Measurements from ENCODE around the gene TNIP2.
"Not testable (repeated sequence)": the region's sequence is repeated elsewhere in the genome, so short reads cannot be mapped to it uniquely, and the experiment has no call there.

Gene TNIP2

DNA sequence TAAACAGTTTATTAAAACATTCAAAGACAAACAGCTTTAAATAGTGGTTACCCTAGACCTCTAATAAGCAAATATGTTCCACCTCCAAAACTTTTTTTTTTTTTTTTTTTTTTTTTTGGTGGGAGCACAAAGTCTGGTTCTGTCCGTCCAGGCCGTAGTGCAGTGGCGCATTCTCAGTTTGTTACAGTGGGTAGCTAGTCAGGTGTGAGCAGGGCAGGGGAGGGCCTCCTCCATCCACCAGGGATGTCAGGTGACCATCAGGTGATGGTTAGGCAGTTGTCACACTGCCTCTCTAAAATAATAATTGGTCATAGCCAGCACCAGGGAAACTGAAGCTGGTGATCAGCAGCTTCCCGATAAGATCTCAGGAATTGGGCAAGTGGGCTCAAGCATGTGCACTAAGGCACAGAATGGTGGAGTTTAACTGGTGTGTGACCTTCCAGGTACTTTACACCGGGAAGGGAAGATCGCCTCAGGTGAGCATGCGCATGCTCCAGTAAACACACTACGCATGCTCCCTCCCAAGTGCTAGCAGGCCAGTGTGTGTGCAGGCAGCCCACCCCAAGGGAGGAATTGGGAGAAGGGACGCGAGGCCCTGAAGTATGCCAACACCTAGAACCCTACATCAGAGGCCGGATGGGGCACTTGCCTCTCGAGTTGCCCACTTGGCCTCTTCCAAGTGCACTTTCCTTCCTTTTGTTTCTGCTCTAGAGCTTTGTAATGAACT is 27.2 kb downstream of the TNIP2 start:
- no peak overlapping the region for H3K27ac ChIP-seq (ENCODE audit: low read depth, low read length)
- H4K8ac ChIP-seq (ENCODE audit: low read depth, low read length), result no peak overlapping the region
- H2BK15ac ChIP-seq (replicated peaks; ENCODE audit: low read depth), result no peak overlapping the region
- H3K4me1 ChIP-seq (ENCODE audit: control insufficient read depth, low read depth, low read length), result no peaks in the 10 kb centered on the region
- no peak for DNase-seq
- H3K9ac ChIP-seq (ENCODE audit: low read length), result no peak overlapping the region
- H2BK120ac ChIP-seq (ENCODE audit: low read depth, low read length), result no peak overlapping the region
- H2BK5ac ChIP-seq (ENCODE audit: low read length), result no peak overlapping the region
- no peaks in the 10 kb centered on the region for H3K79me1 ChIP-seq (ENCODE audit: low read length)
- H2AK5ac ChIP-seq (ENCODE audit: low read length), result no peak overlapping the region
- no peak overlapping the region for H3K18ac ChIP-seq (ENCODE audit: low read length)
- H3K56ac ChIP-seq (ENCODE audit: low read length), result no peak overlapping the region
- H4K5ac ChIP-seq (ENCODE audit: low read length), result no peak overlapping the region
- no peak overlapping the region for H3K4me3 ChIP-seq (ENCODE audit: low read length)
- WGBS (ENCODE audit: extremely low coverage, insufficient coverage, low lambda C conversion rate), result no CpG with 5 or more reads among the region's 12 CpGs
- no peaks in the 10 kb centered on the region for H3K27me3 ChIP-seq (ENCODE audit: insufficient read depth, low read length, poor library complexity)
- H3K23ac ChIP-seq (ENCODE audit: low read length), result no peak overlapping the region
- H3K79me2 ChIP-seq (ENCODE audit: control insufficient read depth, insufficient read depth, low read length), result no peaks in the 10 kb centered on the region
- H3K4me2 ChIP-seq (ENCODE audit: low read length), result no peak overlapping the region
- peaks cover 2% of the 10 kb centered on the region for H3K36me3 ChIP-seq (ENCODE audit: control insufficient read depth, insufficient read depth, low read length)
- H3K4ac ChIP-seq (ENCODE audit: low read depth, low read length), result no peak overlapping the region

DNA sequence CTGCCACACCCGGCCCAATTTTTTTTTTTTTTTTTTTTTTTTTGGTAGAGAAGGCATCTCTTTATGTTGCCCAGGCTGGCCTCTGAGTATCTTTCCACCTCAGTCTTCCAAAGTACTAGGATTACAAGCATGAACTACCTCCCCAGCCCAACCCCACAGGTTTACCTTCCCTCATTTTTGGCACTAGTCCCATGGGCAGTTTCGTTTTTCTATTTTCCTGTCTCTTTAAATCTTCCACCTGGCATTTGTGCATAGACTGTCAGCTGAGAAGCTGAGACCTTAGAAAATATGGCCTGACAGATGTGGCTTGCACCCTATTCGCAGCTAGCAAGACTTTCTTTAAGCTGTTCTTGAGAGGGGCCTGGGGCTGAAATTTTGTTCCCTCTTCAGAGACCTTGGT is 27.9 kb downstream of the TNIP2 start:
- Histone ChIP-seq H3K4me3 (ENCODE audit: low read length) (no peak overlapping the region), H2BK5ac (ENCODE audit: low read length) (no peak overlapping the region), H3K4me2 (ENCODE audit: low read length) (no peak overlapping the region), H3K27ac (ENCODE audit: low read depth, low read length) (no peak overlapping the region), H3K23ac (ENCODE audit: low read length) (no peak overlapping the region), H3K18ac (ENCODE audit: low read length) (no peak overlapping the region), H3K4me1 (ENCODE audit: control insufficient read depth, low read depth, low read length) (no peaks in the 10 kb centered on the region), H2BK120ac (ENCODE audit: low read depth, low read length) (no peak overlapping the region), H3K27me3 (ENCODE audit: insufficient read depth, low read length, poor library complexity) (no peaks in the 10 kb centered on the region), H3K9ac (ENCODE audit: low read length) (no peak overlapping the region), H2BK15ac (replicated peaks; ENCODE audit: low read depth) (no peak overlapping the region), H3K79me2 (ENCODE audit: control insufficient read depth, insufficient read depth, low read length) (no peaks in the 10 kb centered on the region), H4K5ac (ENCODE audit: low read length) (no peak overlapping the region), H3K36me3 (ENCODE audit: control insufficient read depth, insufficient read depth, low read length) (peaks cover 2% of the 10 kb centered on the region), H2AK5ac (ENCODE audit: low read length) (no peak overlapping the region), H3K79me1 (ENCODE audit: low read length) (no peaks in the 10 kb centered on the region), H4K8ac (ENCODE audit: low read depth, low read length) (no peak overlapping the region), H3K56ac (ENCODE audit: low read length) (no peak overlapping the region), H3K4ac (ENCODE audit: low read depth, low read length) (no peak overlapping the region)
- WGBS (ENCODE audit: extremely low coverage, insufficient coverage, low lambda C conversion rate), result no CpG with 5 or more reads among the region's 3 CpGs
- no peak for DNase-seq

GRCh38 chr4:2726881-2727280 is 29.3 kb downstream of the TNIP2 start:
- H3K4me3 ChIP-seq (ENCODE audit: low read length); H3K27me3 ChIP-seq (ENCODE audit: insufficient read depth, low read length, poor library complexity); H3K9ac ChIP-seq (ENCODE audit: low read length); H3K18ac ChIP-seq (ENCODE audit: low read length); H3K79me2 ChIP-seq (ENCODE audit: control insufficient read depth, insufficient read depth, low read length); H3K79me1 ChIP-seq (ENCODE audit: low read length); H2BK5ac ChIP-seq (ENCODE audit: low read length); H3K56ac ChIP-seq (ENCODE audit: low read length); H4K8ac ChIP-seq (ENCODE audit: low read depth, low read length); H4K5ac ChIP-seq (ENCODE audit: low read length); H2AK5ac ChIP-seq (ENCODE audit: low read length); H3K4ac ChIP-seq (ENCODE audit: low read depth, low read length); H3K23ac ChIP-seq (ENCODE audit: low read length); H3K27ac ChIP-seq (ENCODE audit: low read depth, low read length); H3K36me3 ChIP-seq (ENCODE audit: control insufficient read depth, insufficient read depth, low read length); H2BK15ac ChIP-seq (replicated peaks; ENCODE audit: low read depth); H3K4me2 ChIP-seq (ENCODE audit: low read length); H3K4me1 ChIP-seq (ENCODE audit: control insufficient read depth, low read depth, low read length); H2BK120ac ChIP-seq (ENCODE audit: low read depth, low read length); DNase-seq: not testable (repeated sequence)
- WGBS (ENCODE audit: extremely low coverage, insufficient coverage, low lambda C conversion rate), result no CpG with 5 or more reads among the region's 17 CpGs

DNA sequence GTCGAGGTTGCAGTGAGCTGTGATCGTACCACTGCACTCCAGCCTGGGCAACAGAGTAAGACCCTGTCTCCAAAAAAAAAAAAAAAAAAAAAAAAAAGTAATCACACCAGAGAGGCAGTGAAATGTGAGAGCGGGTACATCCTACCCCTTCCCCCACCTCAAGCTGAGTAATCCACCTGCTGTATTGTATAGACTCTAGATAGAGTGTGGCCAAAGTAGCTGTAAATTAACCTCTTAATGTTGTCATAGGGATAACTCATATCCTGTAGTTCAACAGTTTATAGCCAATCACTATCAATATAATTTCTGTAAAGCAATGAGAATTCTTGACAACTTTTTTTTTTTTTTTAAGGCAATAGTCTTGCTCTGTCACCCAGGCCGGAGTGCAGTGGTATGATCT is 30.8 kb downstream of the TNIP2 start:
- Histone ChIP-seq H3K56ac (ENCODE audit: low read length) (no peak overlapping the region), H2BK15ac (replicated peaks; ENCODE audit: low read depth) (no peak overlapping the region), H4K5ac (ENCODE audit: low read length) (no peak overlapping the region), H3K4me2 (ENCODE audit: low read length) (no peak overlapping the region), H3K36me3 (ENCODE audit: control insufficient read depth, insufficient read depth, low read length) (peaks cover 2% of the 10 kb centered on the region), H2BK5ac (ENCODE audit: low read length) (no peak overlapping the region), H4K8ac (ENCODE audit: low read depth, low read length) (no peak overlapping the region), H3K27me3 (ENCODE audit: insufficient read depth, low read length, poor library complexity) (no peaks in the 10 kb centered on the region), H3K4me1 (ENCODE audit: control insufficient read depth, low read depth, low read length) (no peaks in the 10 kb centered on the region), H3K4me3 (ENCODE audit: low read length) (no peak overlapping the region), H2AK5ac (ENCODE audit: low read length) (no peak overlapping the region), H2BK120ac (ENCODE audit: low read depth, low read length) (no peak overlapping the region), H3K18ac (ENCODE audit: low read length) (no peak overlapping the region), H3K9ac (ENCODE audit: low read length) (no peak overlapping the region), H3K4ac (ENCODE audit: low read depth, low read length) (no peak overlapping the region), H3K23ac (ENCODE audit: low read length) (no peak overlapping the region), H3K27ac (ENCODE audit: low read depth, low read length) (no peak overlapping the region), H3K79me2 (ENCODE audit: control insufficient read depth, insufficient read depth, low read length) (no peaks in the 10 kb centered on the region), H3K79me1 (ENCODE audit: low read length) (no peaks in the 10 kb centered on the region)
- no CpG with 5 or more reads among the region's 4 CpGs for WGBS (ENCODE audit: extremely low coverage, insufficient coverage, low lambda C conversion rate)
- no peak for DNase-seq

DNA sequence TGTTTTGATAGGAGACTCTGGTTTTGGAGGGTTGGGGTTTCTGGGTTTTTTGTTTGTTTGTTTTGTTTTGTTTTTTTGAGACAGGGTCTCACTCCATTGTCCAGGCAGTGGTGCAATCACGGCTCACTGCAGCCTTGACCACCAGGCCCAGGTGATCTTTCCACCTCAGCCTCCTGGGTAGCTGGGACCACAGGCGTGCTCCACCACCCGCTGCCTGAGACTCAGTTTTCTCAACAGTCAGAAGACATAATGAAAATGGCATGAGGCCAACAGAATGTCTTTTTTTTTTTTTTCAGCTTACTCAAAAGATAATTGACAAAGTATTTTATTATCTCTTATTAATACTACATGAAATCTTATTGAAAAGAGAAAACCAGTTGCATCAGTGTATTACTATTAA is 32.4 kb downstream of the TNIP2 start:
- H3K18ac ChIP-seq (ENCODE audit: low read length), result no peak overlapping the region
- no peaks in the 10 kb centered on the region for H3K27me3 ChIP-seq (ENCODE audit: insufficient read depth, low read length, poor library complexity)
- no peaks in the 10 kb centered on the region for H3K79me1 ChIP-seq (ENCODE audit: low read length)
- no peak overlapping the region for H2BK5ac ChIP-seq (ENCODE audit: low read length)
- WGBS (ENCODE audit: extremely low coverage, insufficient coverage, low lambda C conversion rate), result no CpG with 5 or more reads among the region's 3 CpGs
- H3K4me2 ChIP-seq (ENCODE audit: low read length), result no peak overlapping the region
- no peak overlapping the region for H3K9ac ChIP-seq (ENCODE audit: low read length)
- no peak overlapping the region for H4K8ac ChIP-seq (ENCODE audit: low read depth, low read length)
- no peak overlapping the region for H2AK5ac ChIP-seq (ENCODE audit: low read length)
- H3K36me3 ChIP-seq (ENCODE audit: control insufficient read depth, insufficient read depth, low read length), result peaks cover 2% of the 10 kb centered on the region
- no peak overlapping the region for H2BK15ac ChIP-seq (replicated peaks; ENCODE audit: low read depth)
- no peak overlapping the region for H3K56ac ChIP-seq (ENCODE audit: low read length)
- H3K4me1 ChIP-seq (ENCODE audit: control insufficient read depth, low read depth, low read length), result no peaks in the 10 kb centered on the region
- H4K5ac ChIP-seq (ENCODE audit: low read length), result no peak overlapping the region
- no peak for DNase-seq
- no peak overlapping the region for H2BK120ac ChIP-seq (ENCODE audit: low read depth, low read length)
- H3K4me3 ChIP-seq (ENCODE audit: low read length), result no peak overlapping the region
- H3K79me2 ChIP-seq (ENCODE audit: control insufficient read depth, insufficient read depth, low read length), result no peaks in the 10 kb centered on the region
- H3K23ac ChIP-seq (ENCODE audit: low read length), result no peak overlapping the region
- H3K4ac ChIP-seq (ENCODE audit: low read depth, low read length), result no peak overlapping the region
- no peak overlapping the region for H3K27ac ChIP-seq (ENCODE audit: low read depth, low read length)

DNA sequence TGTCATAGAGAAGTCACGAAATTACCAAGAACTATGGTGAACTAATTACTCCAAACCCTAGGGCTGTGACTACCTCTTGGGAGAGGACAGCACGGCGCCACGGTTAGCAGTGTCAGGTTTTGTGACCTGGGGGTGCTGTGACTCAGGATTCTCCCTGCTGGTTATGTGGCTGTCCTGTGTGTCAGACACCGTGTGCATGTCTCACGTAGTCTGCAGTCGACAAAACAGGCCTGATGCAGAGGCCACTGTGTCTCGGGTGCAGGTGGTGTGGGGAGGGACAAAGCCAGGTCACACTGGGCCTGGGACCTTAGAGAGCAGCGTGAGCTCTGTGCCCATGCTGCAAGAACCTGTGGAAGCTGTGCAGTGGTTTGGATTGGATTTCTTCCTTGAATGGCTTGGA is 34.1 kb downstream of the TNIP2 start:
- Histone ChIP-seq H3K79me2 (ENCODE audit: control insufficient read depth, insufficient read depth, low read length) (no peaks in the 10 kb centered on the region), H4K8ac (ENCODE audit: low read depth, low read length) (no peak overlapping the region), H3K23ac (ENCODE audit: low read length) (no peak overlapping the region), H3K79me1 (ENCODE audit: low read length) (no peaks in the 10 kb centered on the region), H3K27me3 (ENCODE audit: insufficient read depth, low read length, poor library complexity) (no peaks in the 10 kb centered on the region), H2BK5ac (ENCODE audit: low read length) (no peak overlapping the region), H3K36me3 (ENCODE audit: control insufficient read depth, insufficient read depth, low read length) (peaks cover 2% of the 10 kb centered on the region), H3K4me3 (ENCODE audit: low read length) (no peak overlapping the region), H2BK120ac (ENCODE audit: low read depth, low read length) (no peak overlapping the region), H3K18ac (ENCODE audit: low read length) (no peak overlapping the region), H3K4me1 (ENCODE audit: control insufficient read depth, low read depth, low read length) (no peaks in the 10 kb centered on the region), H3K27ac (ENCODE audit: low read depth, low read length) (no peak overlapping the region), H2AK5ac (ENCODE audit: low read length) (no peak overlapping the region), H3K9ac (ENCODE audit: low read length) (no peak overlapping the region), H3K56ac (ENCODE audit: low read length) (no peak overlapping the region), H4K5ac (ENCODE audit: low read length) (no peak overlapping the region), H3K4me2 (ENCODE audit: low read length) (no peak overlapping the region), H2BK15ac (replicated peaks; ENCODE audit: low read depth) (no peak overlapping the region), H3K4ac (ENCODE audit: low read depth, low read length) (no peak overlapping the region)
- no CpG with 5 or more reads among the region's 9 CpGs for WGBS (ENCODE audit: extremely low coverage, insufficient coverage, low lambda C conversion rate)
- no peak for DNase-seq
